Upper lobe of left lung (tissue), 4 donors: Measurements from ENCODE around the gene ZNF185.

ENCODE experiments used
- CTCF ChIP-seq, 6 experiments: fragments of 450-650 bp in 4 of 6; fragments of 200-600 bp in 2 of 6; sonication (generic) in 2 of 6; IDR thresholded peaks; one replicate each; pipeline ENCODE4 v1.5.1; 2016 to 2019; ENCODE audit warnings: antibody characterized with exemption in 6 of 6
- POLR2A ChIP-seq, 4 donors: fragments of 450-650 bp; IDR thresholded peaks; one replicate each; pipeline ENCODE4 v1.5.1; 2016 to 2017; ENCODE audit warnings: antibody characterized with exemption in 4 of 4, mild to moderate bottlenecking in 2 of 4

GRCh38 chrX:152892999-152893891 is 4.6 kb upstream of the ZNF185 start:
- TF ChIP-seq CTCF (IDR thresholded peaks at IDR 0.05) (no peak), POLR2A (IDR thresholded peaks at IDR 0.05) (no peak)
